Stimulated activated CD4-positive, alpha-beta T cell treated with anti-CD3 and anti-CD28 coated beads, Interleukin-2, amount 100 ng/mL, for 48 hours (primary cell): ENCODE data around the gene MCF2L.
"Not testable (repeated sequence)": the region's sequence is repeated elsewhere in the genome, so short reads cannot be mapped to it uniquely, and the experiment has no call there.

ENCODE experiments used
- DNase-seq, 2 donors: peaks; one replicate each; pipeline ENCODE4 v3.0.0-alpha.2; 2020

MCF2L gene

GRCh38 chr13:113052971-113053370 lies 84.0 kb downstream of the MCF2L start:
- DNase-seq = no peak

GRCh38 chr13:113053376-113053775 lies 84.4 kb downstream of the MCF2L start:
- no peak for DNase-seq

DNA sequence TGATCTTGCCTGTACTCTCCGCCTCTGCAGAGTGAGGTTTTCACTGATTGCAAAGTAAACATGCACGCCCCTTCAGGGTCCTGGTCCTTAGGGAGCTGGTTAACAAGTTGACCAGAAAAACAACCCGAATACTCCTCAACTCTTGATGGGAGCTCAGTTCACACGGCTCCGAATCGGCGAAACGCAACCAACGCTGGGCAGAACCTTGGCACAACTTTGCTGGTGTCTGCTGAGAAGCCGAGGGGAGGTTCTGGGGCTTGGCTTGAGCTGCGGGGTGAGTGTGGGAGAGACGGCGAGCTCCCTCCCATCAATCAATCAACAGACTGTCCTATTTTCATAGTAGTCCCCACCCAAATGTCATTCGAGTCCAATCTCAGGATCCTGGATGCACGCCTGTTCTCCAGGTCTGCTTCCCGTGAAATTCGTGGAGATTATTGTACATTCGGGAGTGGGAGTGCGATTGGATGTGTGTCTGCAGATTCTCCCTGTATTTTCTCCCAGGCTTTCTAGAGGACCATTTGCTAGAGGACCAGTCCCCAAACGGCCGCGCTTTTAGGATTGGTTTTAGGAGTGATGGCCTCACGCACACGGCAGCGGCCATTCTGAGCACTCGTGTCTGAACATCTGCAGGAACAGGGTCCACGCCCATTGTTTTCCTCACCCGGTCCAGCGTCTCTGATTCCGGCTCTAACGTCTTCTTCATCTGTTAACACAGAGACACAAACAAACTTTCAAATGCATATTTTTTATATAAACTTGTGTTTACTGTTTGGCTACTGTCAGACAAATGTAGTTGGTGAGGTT lies 85.0 kb downstream of the MCF2L start:
- no peak for DNase-seq

GRCh38 chr13:113057084-113057483 lies 88.1 kb downstream of the MCF2L start:
- no peak for DNase-seq

DNA sequence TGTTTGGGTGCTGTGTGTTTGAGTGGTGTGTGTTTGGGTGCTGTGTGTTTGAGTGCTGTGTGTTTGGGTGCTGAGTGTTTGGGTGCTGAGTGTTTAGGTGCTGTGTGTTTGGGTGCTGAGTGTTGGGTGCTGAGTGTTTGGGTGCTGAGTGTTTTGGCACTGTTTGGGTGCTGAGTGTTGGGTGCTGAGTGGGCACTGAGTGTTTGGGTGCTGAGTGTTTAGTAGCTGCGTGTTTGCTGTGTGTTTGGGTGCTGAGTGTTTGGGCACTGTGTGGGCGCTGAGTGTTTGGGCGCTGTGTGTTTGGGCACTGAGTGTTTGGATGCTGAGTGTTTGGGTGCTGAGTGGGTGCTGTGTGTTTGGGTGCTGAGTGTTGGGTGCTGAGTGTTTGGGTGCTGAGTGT lies 88.5 kb downstream of the MCF2L start:
- DNase-seq = not testable (repeated sequence)

DNA sequence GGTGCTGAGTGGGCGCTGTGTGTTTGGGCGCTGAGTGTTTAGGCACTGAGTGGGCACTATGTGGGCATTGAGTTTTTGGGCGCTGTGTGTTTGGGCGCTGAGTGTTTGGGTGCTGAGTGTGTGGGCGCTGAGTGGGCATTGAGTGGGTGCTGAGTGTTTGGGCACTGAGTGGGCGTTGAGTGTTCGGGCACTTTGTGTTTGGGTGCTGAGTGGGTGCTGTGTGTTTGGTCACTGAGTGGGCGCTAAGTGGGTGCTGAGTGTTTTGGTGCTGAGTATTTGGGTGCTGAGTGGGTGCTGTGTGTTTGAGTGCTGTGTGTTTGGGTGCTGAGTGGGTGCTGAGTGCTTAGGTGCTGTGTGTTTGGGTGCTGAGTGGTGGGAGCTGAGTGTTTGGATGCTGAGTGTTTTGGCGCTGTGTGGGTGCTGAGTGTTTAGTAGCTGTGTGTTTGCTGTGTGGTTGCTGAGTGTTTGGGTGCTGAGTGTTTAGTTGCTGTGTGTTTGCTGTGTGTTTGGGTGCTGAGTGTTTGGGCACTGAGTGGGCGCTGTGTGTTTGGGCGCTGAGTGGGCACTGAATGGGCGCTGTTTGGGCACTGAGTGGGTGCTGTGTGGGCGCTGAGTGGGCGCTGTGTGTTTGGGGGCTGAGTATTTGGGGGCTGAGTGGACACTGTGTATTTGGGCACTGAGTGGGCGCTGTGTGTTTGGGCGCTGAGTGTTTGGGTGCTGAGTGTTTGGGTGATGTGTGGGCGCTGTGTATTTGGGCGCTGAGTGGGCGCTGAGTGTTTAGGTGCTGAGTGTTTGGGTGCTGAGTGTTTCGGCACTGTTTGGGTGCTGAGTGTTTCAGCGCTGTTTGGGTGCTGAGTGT lies 89.3 kb downstream of the MCF2L start:
- no peak for DNase-seq

DNA sequence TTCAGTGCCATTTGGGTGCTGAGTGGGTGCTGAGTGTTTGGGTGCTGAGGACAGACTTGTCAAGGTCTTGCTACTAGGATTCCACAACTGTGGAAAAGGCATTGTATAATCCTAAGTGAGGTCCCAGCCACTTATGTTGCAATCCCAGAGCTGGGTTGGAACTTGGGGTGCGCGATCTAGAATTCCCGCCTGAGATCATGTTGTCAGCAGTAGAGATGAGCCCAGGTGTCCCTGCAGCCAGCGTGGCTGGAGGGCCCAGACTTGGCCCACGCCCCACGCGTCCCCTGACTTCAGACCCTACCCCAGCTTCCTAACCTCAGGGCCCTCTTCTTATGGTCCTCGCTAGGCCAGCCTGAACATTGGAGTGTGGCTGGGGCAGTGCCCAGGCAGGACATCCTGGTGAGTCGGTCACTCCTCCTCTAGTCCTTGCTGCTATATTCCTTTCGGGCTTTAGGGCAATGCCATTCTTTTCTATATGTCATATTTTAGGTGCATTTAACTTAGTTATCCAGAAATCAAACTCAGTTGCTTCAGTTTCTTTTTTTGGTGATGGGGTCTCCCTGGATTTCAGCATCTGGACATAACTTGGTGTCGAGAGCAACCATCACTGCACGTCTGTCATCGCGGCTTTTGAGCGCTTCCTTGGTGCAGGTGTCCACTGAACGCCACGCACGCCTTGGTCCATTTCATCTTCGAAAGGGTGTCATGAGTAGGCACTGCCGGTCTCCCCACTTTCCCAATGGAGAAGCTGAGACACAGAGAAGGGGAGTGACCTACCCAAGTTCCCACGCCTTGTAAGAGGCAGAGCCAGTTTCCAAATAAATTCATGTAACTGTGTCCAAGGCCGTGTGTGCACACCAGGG lies 90.2 kb downstream of the MCF2L start:
- no peak for DNase-seq

DNA sequence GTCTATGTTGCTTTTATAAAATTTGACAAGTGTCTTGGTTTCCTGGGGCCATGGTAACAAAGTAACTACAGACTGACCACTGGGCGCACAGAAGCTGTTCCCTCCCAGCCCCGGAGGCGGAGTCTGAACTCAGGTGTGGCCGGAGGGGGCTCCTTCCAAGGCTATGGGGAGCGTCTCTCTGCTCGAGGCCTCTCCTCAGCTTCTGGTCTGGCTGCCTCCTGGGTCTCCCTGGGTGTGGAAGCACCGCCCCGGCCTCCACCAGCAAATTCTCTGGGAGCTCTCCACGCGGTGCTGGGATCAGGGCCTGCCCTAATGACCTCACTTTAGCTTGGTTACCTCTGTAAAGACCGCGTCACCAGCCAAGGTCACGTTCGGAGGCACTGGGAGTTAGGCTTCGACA lies 90.9 kb downstream of the MCF2L start:
- no peak for DNase-seq

GRCh38 chr13:113060557-113061270 lies 91.7 kb downstream of the MCF2L start:
- DNase-seq = no peak

DNA sequence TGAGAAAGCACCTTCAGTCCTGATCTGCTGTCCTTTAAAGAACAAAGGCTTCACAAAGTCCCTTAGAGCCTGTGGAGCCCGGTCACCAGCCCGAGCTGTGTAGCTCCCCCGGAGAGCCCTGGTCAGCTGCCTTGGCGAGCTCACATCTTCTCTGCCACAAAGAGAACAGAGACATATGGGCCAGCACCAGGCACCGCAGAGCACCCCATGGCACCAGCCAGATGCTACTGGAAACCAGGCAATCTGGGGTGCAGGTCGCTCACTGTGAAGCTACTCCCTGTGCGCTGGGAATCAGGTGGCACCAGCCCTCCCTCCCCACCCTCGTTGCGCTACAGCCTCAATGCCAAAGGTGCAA lies 92.2 kb downstream of the MCF2L start:
- DNase-seq = no peak

- no peak for DNase-seq
These were observed 92.9 kb downstream of the MCF2L start for GRCh38 chr13:113061796-113062425.

- DNase-seq = no peak
These were observed 93.7 kb downstream of the MCF2L start for GRCh38 chr13:113062691-113063090.

DNA sequence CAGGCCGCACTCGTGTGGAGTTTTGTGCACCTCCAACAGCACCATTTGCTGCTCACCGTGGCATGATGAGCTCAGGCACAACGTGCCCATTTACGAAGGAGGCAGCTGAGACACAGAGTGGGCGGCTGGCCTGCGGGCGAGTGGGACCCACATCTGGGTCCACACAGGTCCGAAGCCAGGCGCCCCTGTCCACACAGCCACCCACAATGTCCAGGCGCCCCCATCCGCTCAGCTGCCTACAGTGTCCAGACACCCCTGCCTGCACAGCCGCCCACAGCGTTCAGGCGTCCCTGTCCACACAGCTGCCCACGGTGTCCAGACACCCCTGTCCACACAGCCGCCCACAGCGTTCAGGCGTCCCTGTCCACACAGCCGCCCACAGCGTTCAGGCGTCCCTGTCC lies 94.1 kb downstream of the MCF2L start:
- DNase-seq = no peak

- no peak for DNase-seq
These were observed 95.1 kb downstream of the MCF2L start for GRCh38 chr13:113064000-113064533.

- no peak for DNase-seq
These were observed 95.8 kb downstream of the MCF2L start for GRCh38 chr13:113064534-113065405.

DNA sequence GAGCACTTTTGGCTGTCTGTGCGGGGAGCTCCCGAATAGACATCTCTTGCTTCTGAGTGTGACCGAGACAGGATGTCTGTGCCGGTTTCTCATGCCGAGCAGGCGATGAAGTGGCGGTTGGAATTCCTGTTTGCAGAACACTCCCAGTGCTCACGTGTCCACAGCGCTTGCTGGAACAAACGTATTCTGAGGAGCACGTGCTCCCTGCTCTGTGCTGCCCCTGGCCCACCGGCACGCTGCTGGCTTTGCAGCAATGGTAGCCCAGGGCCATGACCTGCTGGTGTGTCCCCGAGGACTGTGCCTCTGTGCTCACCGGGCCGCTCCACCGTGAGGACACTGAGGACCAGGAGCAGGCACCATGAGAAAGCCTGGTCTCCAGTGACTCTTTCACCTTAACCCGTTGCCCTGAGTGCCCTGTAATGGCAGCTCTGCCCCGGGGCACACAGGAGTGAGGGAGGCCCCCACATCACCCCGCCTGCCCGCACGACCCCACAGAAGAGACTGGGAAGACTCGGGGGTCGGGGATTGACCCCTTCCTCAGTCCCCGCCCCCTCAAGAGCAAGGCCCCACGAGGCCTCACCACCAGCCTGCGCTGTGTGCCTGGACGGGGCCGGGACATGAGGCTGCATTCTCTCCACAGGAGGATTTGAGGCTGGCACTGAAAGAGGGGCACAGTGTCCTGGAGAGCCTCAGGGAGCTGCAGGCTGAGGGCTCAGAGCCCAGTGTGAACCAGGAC lies 96.6 kb downstream of the MCF2L start:
- no peak for DNase-seq

DNA sequence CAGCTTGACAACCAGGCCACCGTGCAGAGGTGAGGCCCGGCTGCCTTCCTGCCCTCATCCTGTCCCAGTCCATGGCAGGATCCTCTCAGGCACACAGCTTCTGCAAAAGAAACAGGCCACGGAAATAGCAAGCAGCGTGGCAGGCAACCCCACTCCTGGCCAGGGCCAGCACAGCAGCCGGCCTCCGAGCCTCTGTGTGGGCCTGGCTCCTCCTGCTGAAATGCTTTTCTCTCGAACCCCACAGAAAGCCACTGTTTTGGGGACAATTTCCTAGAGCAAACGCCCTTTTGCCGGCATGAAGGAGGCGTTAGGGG lies 97.1 kb downstream of the MCF2L start:
- no peak for DNase-seq

DNA sequence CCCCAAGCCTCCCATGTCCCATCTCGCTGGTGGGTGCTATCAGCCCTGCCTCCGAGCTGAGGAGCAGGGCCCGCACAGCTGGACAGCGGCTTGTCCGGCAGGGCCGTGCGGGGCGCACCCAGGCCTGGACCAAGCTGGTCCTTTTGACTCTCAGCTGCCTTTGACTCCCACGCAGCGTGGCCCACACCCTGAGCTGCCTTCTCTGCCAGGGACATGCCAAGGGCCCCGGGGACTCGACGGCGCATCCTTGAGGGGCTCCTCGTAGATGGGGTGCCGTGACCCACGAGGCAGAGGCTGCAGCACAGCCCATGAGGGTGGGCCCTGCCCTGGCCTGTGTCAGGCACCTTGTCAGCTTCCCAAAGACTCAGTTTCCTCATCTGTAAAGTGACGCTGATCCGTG lies 97.7 kb downstream of the MCF2L start:
- no peak for DNase-seq

DNA sequence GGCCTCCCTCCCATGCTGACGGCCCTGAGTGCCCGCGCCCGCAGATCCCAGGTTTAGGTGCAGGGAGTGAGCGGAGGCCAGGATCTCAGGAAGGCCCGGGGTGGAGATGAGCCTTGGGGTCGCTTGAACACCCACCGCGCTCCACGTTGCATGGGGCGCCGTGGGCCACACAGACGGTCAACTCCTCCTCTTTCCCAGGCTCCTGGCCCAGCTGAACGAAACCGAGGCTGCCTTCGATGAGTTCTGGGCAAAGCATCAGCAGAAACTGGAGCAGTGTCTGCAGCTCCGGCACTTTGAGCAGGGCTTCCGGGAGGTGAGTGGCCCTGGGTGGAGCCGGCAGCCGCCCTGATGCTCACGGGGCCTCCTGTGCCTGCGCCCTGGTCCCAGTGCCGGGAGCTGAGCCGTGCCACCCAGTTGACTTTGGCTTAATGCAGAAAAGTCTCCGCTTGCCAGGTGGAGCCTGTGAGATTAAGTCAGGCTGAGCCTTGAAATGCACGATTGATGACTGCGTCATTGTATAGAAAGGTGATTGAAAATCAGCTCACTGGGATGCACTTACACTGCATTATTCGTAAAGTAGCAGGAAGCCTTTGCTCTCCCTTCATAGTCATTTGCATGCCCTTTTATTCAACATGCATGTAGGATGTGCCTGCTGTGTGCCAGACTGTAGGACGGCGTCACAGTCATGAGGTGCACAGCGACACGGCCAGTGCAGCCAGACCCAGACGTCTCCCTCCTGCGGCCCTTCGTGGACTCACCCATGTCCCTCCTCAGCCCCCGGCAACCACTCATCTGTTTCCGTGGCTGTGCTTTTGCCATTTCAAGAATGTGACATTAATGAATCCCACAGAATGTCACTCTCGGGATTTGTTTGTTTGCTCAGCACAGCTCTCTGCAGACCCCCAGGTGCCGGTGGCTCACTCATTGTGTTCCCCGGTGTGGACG lies 101.1 kb downstream of the MCF2L start:
- DNase-seq = no peak
